T-helper 17 cell (primary cell): ENCODE data around the gene LYSET. TPM values are rescaled to one million over a fixed set of nuclear protein-coding genes. Genes with fewer than 3 reads are reported as not detected.

Source experiments
- ATAC-seq: fragments of 150-1000 bp; cut with Tn5 transposase; 2 replicates; pipeline ENCODE4 v1.10.0; 2021; ENCODE audit warnings: mild to moderate bottlenecking, moderate library complexity
- DNase-seq, 3 donors: peaks; one replicate each; pipeline versions ENCODE4 v3.0.0 to v3.0.0-alpha.2; 2020 to 2021
- H3K9me3 ChIP-seq: one replicate; pipeline ENCODE4 v1.7.0; 2013; ENCODE audit warnings: low read length, mild to moderate bottlenecking; ENCODE audit not compliant: control insufficient read depth, poor library complexity, severe bottlenecking
- H3K27ac Mint-ChIP-seq: one replicate; pipeline ENCODE4 v1.8.0; 2022; ENCODE audit warnings: mild to moderate bottlenecking, moderate library complexity, mixed read lengths
- H3K27me3 Mint-ChIP-seq: one replicate; pipeline ENCODE4 v1.8.0; 2022; ENCODE audit warnings: mixed read lengths
- H3K36me3 Mint-ChIP-seq: one replicate; pipeline ENCODE4 v1.8.0; 2022; ENCODE audit warnings: low read depth, mixed read lengths
- H3K4me1 Mint-ChIP-seq: one replicate; pipeline ENCODE4 v1.8.0; 2022; ENCODE audit warnings: mild to moderate bottlenecking, mixed read lengths
- H3K4me3 Mint-ChIP-seq: one replicate; pipeline ENCODE4 v1.8.0; 2022; ENCODE audit warnings: mild to moderate bottlenecking, moderate library complexity, mixed read lengths
- total RNA-seq, 4 donors: library from RNA in 2 of 4; stranded (reverse) in 2 of 4; gene quantifications; one replicate each; pipeline ENCODE4 v1.2.3 and lab custom pipeline; 2022 to 2026

Gene LYSET
- total RNA-seq, 2 donors from 2014 or later = 6.3 to 8.1 TPM

DNA sequence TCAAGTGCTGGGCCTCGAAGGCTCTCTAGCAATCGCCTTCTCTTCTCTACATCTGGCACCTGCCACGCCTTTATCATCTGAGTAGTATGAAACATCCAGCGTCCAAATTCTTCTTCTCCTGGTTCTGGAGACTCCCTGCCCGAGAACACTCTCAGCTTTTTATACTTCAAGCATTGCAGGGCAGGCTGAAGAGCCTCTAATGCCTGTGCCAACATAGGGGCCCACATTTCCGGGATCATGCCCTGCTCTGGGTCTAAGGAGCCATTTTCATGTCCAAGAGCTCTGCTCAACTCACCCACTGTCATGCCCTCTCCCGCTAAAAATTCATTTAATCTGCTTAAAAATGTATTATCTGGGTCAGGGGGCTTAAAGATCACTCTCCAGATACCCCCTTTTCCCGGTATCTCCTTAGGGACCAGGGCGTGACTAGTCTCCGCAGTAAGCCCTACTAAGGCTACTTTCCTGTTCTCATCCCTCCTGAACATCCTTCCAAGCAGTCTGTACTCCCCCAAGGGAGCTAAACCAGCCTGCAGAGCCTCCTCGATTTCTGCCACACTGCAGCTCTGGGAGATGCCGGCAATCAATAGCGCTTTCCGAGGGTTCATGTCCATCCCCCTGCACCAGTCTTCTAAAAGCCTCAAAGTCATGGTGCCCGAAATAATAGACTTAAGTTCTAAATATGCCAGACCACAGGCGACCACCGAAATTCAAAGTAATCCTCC, 1.4 kb upstream of the LYSET start:
- ATAC-seq (no peak), DNase-seq (no peak)
- peak overlapping the region; percentile 94 for H3K4me3 Mint-ChIP-seq
- H3K4me1 Mint-ChIP-seq = peaks cover 27% of the 10 kb centered on the region
- peak overlapping the region; percentile 93 for H3K27ac Mint-ChIP-seq
- H3K36me3 Mint-ChIP-seq = peaks cover 4% of the 10 kb centered on the region
- H3K27me3 Mint-ChIP-seq = no peaks in the 10 kb centered on the region
- no peaks in the 10 kb centered on the region for H3K9me3 ChIP-seq

DNA sequence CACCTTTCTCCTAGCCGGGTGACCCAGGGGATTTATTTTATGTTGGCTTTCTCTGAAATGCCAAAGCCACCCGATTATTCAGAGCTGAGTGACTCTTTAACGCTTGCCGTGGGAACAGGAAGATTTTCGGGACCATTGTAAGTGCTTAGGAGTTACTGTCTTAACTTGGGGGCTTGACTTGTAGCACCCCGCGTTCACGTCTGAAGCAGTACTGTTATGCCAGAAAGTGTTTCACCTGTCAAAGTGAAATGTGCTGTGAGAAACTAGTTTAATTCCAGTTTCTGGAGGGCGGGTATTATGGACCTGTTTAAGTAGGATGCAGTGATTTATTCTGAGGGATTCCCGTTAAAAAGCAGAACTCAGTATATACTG, 218 bp downstream of the LYSET start:
- no peaks in the 10 kb centered on the region for H3K9me3 ChIP-seq
- peak overlapping the region; percentile 93 for H3K27ac Mint-ChIP-seq
- H3K4me3 Mint-ChIP-seq = peak overlapping the region; percentile 94
- DNase-seq (no peak), ATAC-seq (peak; percentile 0)
- H3K36me3 Mint-ChIP-seq = peaks cover 4% of the 10 kb centered on the region
- no peaks in the 10 kb centered on the region for H3K27me3 Mint-ChIP-seq
- H3K4me1 Mint-ChIP-seq = peaks cover 30% of the 10 kb centered on the region

DNA sequence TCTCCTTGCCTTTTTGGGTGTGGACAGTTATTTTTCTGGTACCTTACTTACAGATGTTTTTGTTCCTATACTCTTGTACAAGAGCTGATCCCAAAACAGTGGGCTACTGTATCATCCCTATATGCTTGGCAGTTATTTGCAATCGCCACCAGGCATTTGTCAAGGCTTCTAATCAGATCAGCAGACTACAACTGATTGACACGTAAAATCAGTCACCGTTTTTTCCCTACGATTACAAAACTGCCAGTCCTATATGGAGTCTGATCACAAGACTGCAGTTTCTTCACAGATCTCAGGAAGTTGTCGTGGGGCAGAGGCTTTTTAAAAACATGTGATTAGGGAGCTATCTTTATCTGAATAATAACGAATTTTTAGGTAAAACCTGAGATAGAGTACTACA, 1.3 kb downstream of the LYSET start:
- ATAC-seq (no peak), DNase-seq (no peak)
- peaks cover 4% of the 10 kb centered on the region for H3K36me3 Mint-ChIP-seq
- peak overlapping the region; percentile 93 for H3K27ac Mint-ChIP-seq
- H3K27me3 Mint-ChIP-seq = no peaks in the 10 kb centered on the region
- H3K9me3 ChIP-seq = no peaks in the 10 kb centered on the region
- peak overlapping the region; percentile 94 for H3K4me3 Mint-ChIP-seq
- peaks cover 30% of the 10 kb centered on the region for H3K4me1 Mint-ChIP-seq

GRCh38 chr14:93186956-93187355, 1.8 kb downstream of the LYSET start:
- no peaks in the 10 kb centered on the region for H3K9me3 ChIP-seq
- peaks cover 2% of the 10 kb centered on the region for H3K36me3 Mint-ChIP-seq
- no peak for DNase-seq
- H3K4me3 Mint-ChIP-seq = no peak overlapping the region
- no peaks in the 10 kb centered on the region for H3K27me3 Mint-ChIP-seq
- H3K4me1 Mint-ChIP-seq = peaks cover 27% of the 10 kb centered on the region
- ATAC-seq = no peak
- H3K27ac Mint-ChIP-seq = no peak overlapping the region

DNA sequence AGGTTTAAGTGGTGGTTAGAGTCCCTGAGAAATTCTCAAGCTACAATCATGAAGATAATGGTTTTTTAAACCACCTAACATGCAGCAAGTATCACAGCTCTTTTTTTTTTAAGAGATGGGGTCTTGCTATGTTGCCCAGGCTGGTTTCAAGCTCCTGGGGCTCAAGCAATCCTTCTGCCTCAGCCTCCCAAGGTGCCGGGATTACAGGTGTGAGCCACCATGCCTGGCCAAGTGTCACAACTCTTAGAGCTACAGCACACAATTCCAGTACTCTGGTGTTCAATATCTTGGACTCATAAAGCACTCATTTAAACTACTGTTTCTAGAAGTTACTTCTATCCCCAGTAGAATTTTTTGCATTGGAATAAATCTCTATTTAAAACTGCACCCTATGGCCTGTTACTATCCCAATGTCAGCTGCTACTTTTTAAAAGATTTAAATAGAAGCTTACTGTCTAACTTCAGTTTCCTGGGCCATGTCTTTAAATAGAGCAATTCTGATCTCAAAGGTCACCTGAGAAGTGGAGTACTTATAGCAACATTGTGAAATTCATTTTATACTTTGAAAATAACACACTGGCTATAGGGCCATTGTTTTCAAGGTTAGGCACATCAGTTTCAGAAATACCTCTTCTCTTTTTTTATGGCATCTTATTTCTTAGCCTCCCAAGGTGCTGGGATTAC, 10.3 kb downstream of the LYSET start:
- H3K27me3 Mint-ChIP-seq = no peaks in the 10 kb centered on the region
- no peaks in the 10 kb centered on the region for H3K36me3 Mint-ChIP-seq
- H3K27ac Mint-ChIP-seq = no peak overlapping the region
- ATAC-seq (no peak), DNase-seq (no peak)
- H3K9me3 ChIP-seq = no peaks in the 10 kb centered on the region
- peaks cover 2% of the 10 kb centered on the region for H3K4me1 Mint-ChIP-seq
- no peak overlapping the region for H3K4me3 Mint-ChIP-seq

DNA sequence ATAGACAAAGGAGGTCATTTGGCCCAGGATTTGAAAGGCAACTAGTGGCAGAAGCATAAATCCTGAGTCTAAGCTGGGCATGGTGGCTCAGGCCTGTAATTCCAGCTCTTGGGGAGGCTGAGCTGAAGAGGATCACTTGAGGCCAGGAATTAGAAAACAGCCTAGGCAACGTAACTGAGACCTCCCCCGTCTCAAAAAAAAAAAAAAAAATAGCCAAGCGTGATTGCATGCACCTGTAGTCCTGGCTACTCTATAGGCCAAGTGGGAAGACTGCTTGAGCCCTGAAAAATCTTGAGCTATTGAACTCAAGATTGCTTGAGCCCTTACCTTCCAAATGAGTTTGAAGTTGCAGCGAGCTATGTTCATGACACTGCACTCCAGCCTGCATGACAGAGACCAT, 13.9 kb downstream of the LYSET start:
- DNase-seq = no peak
- no peak overlapping the region for H3K4me3 Mint-ChIP-seq
- H3K27me3 Mint-ChIP-seq = no peaks in the 10 kb centered on the region
- no peak overlapping the region for H3K27ac Mint-ChIP-seq
- no peak for ATAC-seq
- peaks cover 2% of the 10 kb centered on the region for H3K4me1 Mint-ChIP-seq
- no peaks in the 10 kb centered on the region for H3K36me3 Mint-ChIP-seq
- no peaks in the 10 kb centered on the region for H3K9me3 ChIP-seq

GRCh38 chr14:93200553-93200952, 15.4 kb downstream of the LYSET start:
- H3K27ac Mint-ChIP-seq = no peak overlapping the region
- peaks cover 8% of the 10 kb centered on the region for H3K4me1 Mint-ChIP-seq
- no peaks in the 10 kb centered on the region for H3K36me3 Mint-ChIP-seq
- no peaks in the 10 kb centered on the region for H3K27me3 Mint-ChIP-seq
- no peak for DNase-seq
- no peak overlapping the region for H3K4me3 Mint-ChIP-seq
- no peaks in the 10 kb centered on the region for H3K9me3 ChIP-seq
- ATAC-seq = no peak

DNA sequence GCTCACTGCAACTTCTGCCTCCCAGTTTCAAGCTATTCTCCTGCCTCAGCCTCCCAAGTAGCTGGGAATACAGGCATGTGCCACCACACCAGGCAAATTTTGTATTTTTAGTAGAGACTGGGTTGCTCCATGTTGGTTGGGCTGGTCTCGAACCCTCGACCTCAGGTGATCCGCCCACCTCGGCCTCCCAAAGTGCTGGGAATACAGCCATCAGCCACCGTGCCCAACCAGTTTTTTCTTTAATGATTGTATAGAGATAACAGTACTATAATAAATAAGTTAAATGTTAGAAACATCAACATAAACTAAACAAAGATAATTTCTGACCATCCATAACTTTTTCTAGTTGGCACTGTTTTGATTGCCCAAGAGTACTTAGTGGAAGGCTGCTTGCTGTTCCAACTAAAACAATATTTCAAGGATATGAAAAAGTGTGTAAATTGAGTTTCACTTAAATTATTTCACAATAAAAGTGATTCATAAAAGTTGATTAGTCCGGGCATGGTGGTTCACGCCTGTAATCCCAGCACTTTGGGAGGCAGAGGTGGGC, 16.1 kb downstream of the LYSET start:
- Mint-ChIP-seq H3K4me1 (peaks cover 12% of the 10 kb centered on the region), H3K36me3 (no peaks in the 10 kb centered on the region)
- ATAC-seq = no peak

DNA sequence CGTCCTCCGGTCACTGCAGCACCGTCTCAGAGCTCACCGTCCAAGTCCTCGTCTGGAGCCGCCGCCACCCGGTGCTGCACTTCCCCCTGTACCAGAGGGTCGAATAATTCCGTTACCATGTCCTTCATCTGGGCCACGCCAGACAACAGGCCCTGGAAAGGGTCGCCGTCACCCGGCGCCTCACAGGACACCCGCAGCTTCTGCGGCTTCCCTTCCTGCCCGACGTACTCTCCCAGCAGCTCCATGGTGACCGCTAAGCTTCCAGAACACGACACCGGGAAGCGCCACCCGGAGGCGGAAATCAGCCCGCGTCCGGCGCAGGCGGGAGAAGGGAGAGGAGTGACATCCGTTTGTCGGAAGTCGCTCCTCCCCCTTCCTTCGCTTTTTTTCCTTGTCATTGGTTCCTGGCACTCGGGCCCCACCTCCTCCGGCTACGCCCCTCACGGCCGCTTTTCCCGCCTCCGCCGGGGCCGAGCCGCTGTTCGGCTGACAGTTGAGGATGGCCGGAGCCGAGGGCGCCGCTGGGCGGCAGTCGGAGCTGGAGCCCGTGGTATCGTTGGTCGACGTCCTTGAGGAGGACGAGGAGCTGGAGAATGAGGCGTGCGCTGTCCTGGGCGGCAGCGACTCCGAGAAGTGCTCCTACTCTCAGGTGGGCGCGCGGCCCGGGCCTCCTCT, 21.8 kb downstream of the LYSET start, which contains the start of the genes GON7 and UBR7:
Gene GON7, minus strand, starts transcription at position 273 of the 675 bp plus-strand sequence. Its CDS starts 28 bp downstream, at position 245.
Gene UBR7, plus strand, starts transcription at position 464 of the 675 bp plus-strand sequence. Its CDS starts 36 bp downstream, at position 500.
- DNase-seq = peak; percentile 75 to 86 (median 81)
- peak within 1 kb of the TSS; percentile 97 for H3K4me3 Mint-ChIP-seq
- peak within 1 kb of the TSS; percentile 98 for H3K27ac Mint-ChIP-seq
- H3K27me3 Mint-ChIP-seq = no peaks in the 10 kb centered on the region
- H3K4me1 Mint-ChIP-seq = peaks cover 24% of the 10 kb centered on the region
- H3K9me3 ChIP-seq = no peaks in the 10 kb centered on the region
- peak; percentile 98 for ATAC-seq
- peaks cover 3% of the 10 kb centered on the region for H3K36me3 Mint-ChIP-seq

More for the DNA sequence above, 16.1 kb downstream of the LYSET start:
- Mint-ChIP-seq H3K27ac (no peak overlapping the region), H3K27me3 (no peaks in the 10 kb centered on the region), H3K4me3 (no peak overlapping the region)
- H3K9me3 ChIP-seq = no peaks in the 10 kb centered on the region
- no peak for DNase-seq

- Mint-ChIP-seq H3K4me3 (peak overlapping the region; percentile 97), H3K27me3 (no peaks in the 10 kb centered on the region)
- ATAC-seq = peak; percentile 5
Measured at GRCh38 chr14:93207468-93208308, 22.6 kb downstream of the LYSET start.

DNA sequence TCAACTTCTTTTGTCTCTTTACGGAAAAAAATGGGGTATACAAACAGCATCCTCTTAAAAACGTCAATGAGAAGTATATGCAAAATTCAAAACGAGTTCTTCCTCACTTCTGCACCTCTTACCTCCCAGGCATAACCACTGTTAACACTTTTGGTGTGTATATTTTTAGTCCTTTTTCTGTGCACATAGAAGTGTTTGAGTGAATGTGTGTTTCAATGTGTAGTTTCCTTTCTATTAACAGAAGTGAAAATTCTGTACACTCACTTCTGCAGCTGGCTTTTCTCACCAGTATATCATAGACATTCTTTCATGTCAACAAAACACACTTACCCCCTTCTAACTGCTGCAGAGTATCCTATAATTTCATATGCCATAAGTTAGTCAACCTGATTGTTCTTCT, 27.3 kb downstream of the LYSET start:
- no peak overlapping the region for H3K27ac Mint-ChIP-seq
- DNase-seq (no peak), ATAC-seq (no peak)
- peaks cover 9% of the 10 kb centered on the region for H3K4me1 Mint-ChIP-seq
- H3K27me3 Mint-ChIP-seq = no peaks in the 10 kb centered on the region
- H3K4me3 Mint-ChIP-seq = no peak overlapping the region
- no peaks in the 10 kb centered on the region for H3K9me3 ChIP-seq
- H3K36me3 Mint-ChIP-seq = peaks cover 3% of the 10 kb centered on the region

More at GRCh38 chr14:93207468-93208308, 22.6 kb downstream of the LYSET start:
- Mint-ChIP-seq H3K4me1 (peaks cover 24% of the 10 kb centered on the region), H3K27ac (peak overlapping the region; percentile 98), H3K36me3 (peaks cover 3% of the 10 kb centered on the region)
- no peaks in the 10 kb centered on the region for H3K9me3 ChIP-seq
- no peak for DNase-seq

DNA sequence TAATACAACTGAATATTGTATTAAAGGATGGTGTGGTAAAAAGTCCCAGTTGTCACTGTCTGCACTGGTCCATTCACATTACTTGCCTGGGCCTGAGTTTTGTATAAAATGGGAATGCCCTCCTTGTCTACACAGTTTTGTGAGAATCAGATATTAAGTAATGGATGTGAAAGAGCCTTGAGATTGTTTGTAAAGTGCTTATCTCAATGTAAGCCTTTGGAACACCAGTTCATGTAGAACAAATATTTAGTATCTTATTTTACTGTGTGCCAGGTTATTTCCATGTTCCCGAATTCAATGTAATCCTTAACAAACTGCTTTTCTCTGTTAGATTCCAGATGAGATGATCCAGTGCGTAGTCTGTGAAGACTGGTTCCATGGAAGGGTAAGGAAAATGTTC, 29.5 kb downstream of the LYSET start:
- H3K27me3 Mint-ChIP-seq = no peaks in the 10 kb centered on the region
- no peaks in the 10 kb centered on the region for H3K4me1 Mint-ChIP-seq
- DNase-seq = no peak
- no peaks in the 10 kb centered on the region for H3K9me3 ChIP-seq
- ATAC-seq = no peak
- no peak overlapping the region for H3K4me3 Mint-ChIP-seq
- no peak overlapping the region for H3K27ac Mint-ChIP-seq
- H3K36me3 Mint-ChIP-seq = no peaks in the 10 kb centered on the region
